Loucy (cell line): Measurements from ENCODE around the gene ADAMTS2.

Experiments
- H2AFZ ChIP-seq: fragments of 200-600 bp; sonication (generic); 2 replicates; pipeline ENCODE4 v1.6.0; 2016; ENCODE audit warnings: antibody characterized with exemption, mild to moderate bottlenecking, low read length, moderate library complexity
- H3F3A ChIP-seq: fragments of 200-600 bp; 2 replicates; pipeline ENCODE4 v1.6.0; 2016; ENCODE audit warnings: antibody characterized with exemption, low read depth, mild to moderate bottlenecking
- H3K27me3 ChIP-seq: fragments of 200-600 bp; sonication (generic); 2 replicates; pipeline ENCODE4 v1.6.1; 2014; ENCODE audit warnings: low read length, mild to moderate bottlenecking; ENCODE audit not compliant: insufficient read depth, poor library complexity, severe bottlenecking
- H3K36me3 ChIP-seq: fragments of 200-600 bp; sonication (generic); 2 replicates; pipeline ENCODE4 v1.6.1; 2016; ENCODE audit warnings: low read length; ENCODE audit not compliant: insufficient read depth
- H3K4me1 ChIP-seq: fragments of 200-600 bp; sonication (generic); 2 replicates; pipeline ENCODE4 v1.5.1; 2014; ENCODE audit warnings: low read length, mild to moderate bottlenecking; ENCODE audit not compliant: insufficient read depth, poor library complexity, severe bottlenecking
- H3K4me2 ChIP-seq: fragments of 200-600 bp; sonication (generic); 2 replicates; pipeline ENCODE4 v1.6.0; 2014; ENCODE audit warnings: antibody characterized with exemption, low read length, low read depth, mild to moderate bottlenecking; ENCODE audit not compliant: poor library complexity, severe bottlenecking
- H3K4me3 ChIP-seq: fragments of 200-600 bp; sonication (generic); 2 replicates; pipeline ENCODE4 v1.5.1; 2014; ENCODE audit warnings: low read length, mild to moderate bottlenecking, mixed read lengths; ENCODE audit not compliant: poor library complexity, severe bottlenecking
- H3K79me2 ChIP-seq: fragments of 200-600 bp; sonication (generic); 2 replicates; pipeline ENCODE4 v1.6.1; 2014; ENCODE audit warnings: low read length; ENCODE audit not compliant: insufficient read depth
- H3K9ac ChIP-seq: fragments of 200-600 bp; sonication (generic); 2 replicates; pipeline ENCODE4 v1.6.0; 2014; ENCODE audit warnings: mild to moderate bottlenecking, low read depth, low read length, moderate library complexity; ENCODE audit not compliant: poor library complexity, severe bottlenecking
- H3K9me2 ChIP-seq: fragments of 200-600 bp; sonication (generic); replicated peaks from 2 replicates; pipeline ENCODE4 v1.6.1; 2016; ENCODE audit warnings: low read depth, low read length, mixed read lengths
- H3K9me3 ChIP-seq: fragments of 200-600 bp; sonication (generic); 2 replicates; pipeline ENCODE4 v1.6.1; 2014; ENCODE audit warnings: mild to moderate bottlenecking, antibody characterized with exemption, low read length, low read depth; ENCODE audit not compliant: insufficient read depth
- H4K20me1 ChIP-seq: fragments of 200-600 bp; sonication (generic); 2 replicates; pipeline ENCODE4 v1.6.0; 2014; ENCODE audit warnings: antibody characterized with exemption, low read length, mild to moderate bottlenecking; ENCODE audit not compliant: insufficient read depth, poor library complexity, severe bottlenecking
- CTCF ChIP-seq: fragments of 200-600 bp; sonication (generic); conservative IDR thresholded peaks from 2 replicates; pipeline ENCODE4 v1.5.1; 2014; ENCODE audit warnings: mild to moderate bottlenecking, antibody characterized with exemption, low read length
- EZH2phosphoT487 ChIP-seq: fragments of 200-600 bp; IDR thresholded peaks from 2 replicates; pipeline ENCODE4 v1.6.1; 2018; ENCODE audit warnings: antibody characterized with exemption, mild to moderate bottlenecking, moderate library complexity, borderline replicate concordance

Gene ADAMTS2

DNA sequence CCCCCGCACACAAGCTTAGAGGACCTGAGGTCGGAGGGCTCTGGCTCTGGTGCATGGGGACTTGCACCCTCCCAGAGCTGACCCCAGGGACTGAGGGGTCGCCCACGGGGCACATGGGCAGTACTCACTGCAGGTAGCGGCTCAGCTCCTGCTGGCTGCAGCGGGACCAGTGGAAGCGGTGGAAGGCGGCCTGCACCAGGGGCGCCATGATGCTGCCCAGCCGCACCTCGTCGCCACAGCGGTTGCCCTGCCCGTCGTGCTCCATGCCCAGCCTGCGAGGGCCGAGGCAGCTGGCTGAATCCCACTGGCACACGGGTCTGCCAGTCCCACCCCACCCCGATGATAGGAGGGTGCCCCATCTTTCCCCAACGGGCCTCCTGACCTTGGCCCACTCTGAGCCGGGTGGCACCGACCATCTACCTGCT, 191.3 kb downstream of the ADAMTS2 start:
- no peaks in the 10 kb centered on the region for H3K9me2 ChIP-seq
- H3K4me1 ChIP-seq = no peaks in the 10 kb centered on the region
- H3K79me2 ChIP-seq = no peaks in the 10 kb centered on the region
- no peak overlapping the region for H2AFZ ChIP-seq
- no peaks in the 10 kb centered on the region for H3K27me3 ChIP-seq
- no peak overlapping the region for H3K9ac ChIP-seq
- TF ChIP-seq EZH2phosphoT487 (no peak), CTCF (no peak)
- no peaks in the 10 kb centered on the region for H3F3A ChIP-seq
- H3K4me3 ChIP-seq = no peak overlapping the region
- H3K36me3 ChIP-seq = no peaks in the 10 kb centered on the region
- no peaks in the 10 kb centered on the region for H3K9me3 ChIP-seq
- H3K4me2 ChIP-seq = no peak overlapping the region
- no peaks in the 10 kb centered on the region for H4K20me1 ChIP-seq

- Histone ChIP-seq H3K9me2 (no peaks in the 10 kb centered on the region), H3K9ac (no peak overlapping the region), H3K79me2 (no peaks in the 10 kb centered on the region), H3K9me3 (no peaks in the 10 kb centered on the region), H3K36me3 (no peaks in the 10 kb centered on the region), H3K4me1 (no peaks in the 10 kb centered on the region), H3F3A (no peaks in the 10 kb centered on the region), H3K27me3 (no peaks in the 10 kb centered on the region), H3K4me3 (no peak overlapping the region), H4K20me1 (no peaks in the 10 kb centered on the region), H3K4me2 (no peak overlapping the region), H2AFZ (no peak overlapping the region)
- no peak for TF ChIP-seq CTCF
- no peak for TF ChIP-seq EZH2phosphoT487
Observed at GRCh38 chr5:179153341-179153901, 191.8 kb downstream of the ADAMTS2 start.

- Histone ChIP-seq H3K79me2 (no peaks in the 10 kb centered on the region), H3F3A (no peaks in the 10 kb centered on the region), H3K9me3 (no peaks in the 10 kb centered on the region), H3K4me1 (no peaks in the 10 kb centered on the region), H3K36me3 (no peaks in the 10 kb centered on the region), H3K4me3 (no peak overlapping the region), H3K4me2 (no peak overlapping the region), H3K9ac (no peak overlapping the region), H3K27me3 (no peaks in the 10 kb centered on the region), H3K9me2 (no peaks in the 10 kb centered on the region), H2AFZ (no peak overlapping the region), H4K20me1 (no peaks in the 10 kb centered on the region)
- no peak for TF ChIP-seq CTCF
- TF ChIP-seq EZH2phosphoT487 = no peak
Observed at GRCh38 chr5:179152941-179153340, 192.3 kb downstream of the ADAMTS2 start.
